ENCODE data around the gene CEP112. TPM values are rescaled to one million over a fixed set of nuclear protein-coding genes. Genes with fewer than 3 reads are reported as not detected.

The CEP112 gene
- total RNA-seq, 1 donor from 2014 or later = 24.5 TPM

- no peak overlapping the region for H3K27ac Mint-ChIP-seq (ENCODE audit: unreplicated experiment)
- peaks cover 9% of the 10 kb centered on the region for H3K9me3 Mint-ChIP-seq
- DNase-seq (ENCODE audit: low read depth, low spot score) = no peak
- H3K27me3 Mint-ChIP-seq (ENCODE audit: low read depth) = no peaks in the 10 kb centered on the region
- no peak overlapping the region for H3K4me3 Mint-ChIP-seq
- peaks cover 9% of the 10 kb centered on the region for H3K4me1 Mint-ChIP-seq
- peaks cover 13% of the 10 kb centered on the region for H3K36me3 Mint-ChIP-seq (ENCODE audit: low read depth)
- no peak for TF ChIP-seq CTCF (conservative IDR thresholded peaks at IDR 0.05)
These were observed 228.8 kb downstream of the CEP112 start for GRCh38 chr17:65963179-65963578.

- peaks cover 4% of the 10 kb centered on the region for H3K4me1 Mint-ChIP-seq
- no peak for TF ChIP-seq CTCF (conservative IDR thresholded peaks at IDR 0.05)
- H3K4me3 Mint-ChIP-seq = no peak overlapping the region
- H3K27me3 Mint-ChIP-seq (ENCODE audit: low read depth) = no peaks in the 10 kb centered on the region
- no peak for DNase-seq (ENCODE audit: low read depth, low spot score)
- H3K36me3 Mint-ChIP-seq (ENCODE audit: low read depth) = peaks cover 32% of the 10 kb centered on the region
- no peak overlapping the region for H3K27ac Mint-ChIP-seq (ENCODE audit: unreplicated experiment)
- H3K9me3 Mint-ChIP-seq = peaks cover 23% of the 10 kb centered on the region
These were observed 232.3 kb downstream of the CEP112 start for GRCh38 chr17:65959630-65960029.

GRCh38 chr17:65956814-65957213, 235.1 kb downstream of the CEP112 start:
- no peak for DNase-seq (ENCODE audit: low read depth, low spot score)
- TF ChIP-seq CTCF (conservative IDR thresholded peaks at IDR 0.05) = no peak
- Mint-ChIP-seq H3K9me3 (peaks cover 27% of the 10 kb centered on the region), H3K27me3 (ENCODE audit: low read depth) (no peaks in the 10 kb centered on the region), H3K36me3 (ENCODE audit: low read depth) (peaks cover 46% of the 10 kb centered on the region), H3K27ac (ENCODE audit: unreplicated experiment) (no peak overlapping the region), H3K4me1 (peaks cover 5% of the 10 kb centered on the region), H3K4me3 (no peak overlapping the region)

- no peak for TF ChIP-seq CTCF (conservative IDR thresholded peaks at IDR 0.05)
- peaks cover 5% of the 10 kb centered on the region for H3K4me1 Mint-ChIP-seq
These were observed 237.8 kb downstream of the CEP112 start for GRCh38 chr17:65954148-65954449.

GRCh38 chr17:65953316-65954147, 238.4 kb downstream of the CEP112 start:
- peak overlapping the region; percentile 72 for H3K27ac Mint-ChIP-seq (ENCODE audit: unreplicated experiment)
- no peak for DNase-seq (ENCODE audit: low read depth, low spot score)
- H3K4me1 Mint-ChIP-seq = peaks cover 5% of the 10 kb centered on the region
- no peak overlapping the region for H3K4me3 Mint-ChIP-seq
- H3K9me3 Mint-ChIP-seq = peaks cover 26% of the 10 kb centered on the region
- no peaks in the 10 kb centered on the region for H3K27me3 Mint-ChIP-seq (ENCODE audit: low read depth)
- H3K36me3 Mint-ChIP-seq (ENCODE audit: low read depth) = peaks cover 42% of the 10 kb centered on the region
- TF ChIP-seq CTCF (conservative IDR thresholded peaks at IDR 0.05) = no peak

More at GRCh38 chr17:65954148-65954449, 237.8 kb downstream of the CEP112 start:
- no peaks in the 10 kb centered on the region for H3K27me3 Mint-ChIP-seq (ENCODE audit: low read depth)
- H3K9me3 Mint-ChIP-seq = peaks cover 26% of the 10 kb centered on the region
- H3K4me3 Mint-ChIP-seq = no peak overlapping the region
- peaks cover 42% of the 10 kb centered on the region for H3K36me3 Mint-ChIP-seq (ENCODE audit: low read depth)
- DNase-seq (ENCODE audit: low read depth, low spot score) = no peak
- H3K27ac Mint-ChIP-seq (ENCODE audit: unreplicated experiment) = peak overlapping the region; percentile 63

Data from neural crest cell (in vitro differentiated cells).